ENCODE measurements around the gene IFI44L.
A peak's percentile ranks its signal among the peaks of the same experiment; 100 is the strongest.

The IFI44L gene

DNA sequence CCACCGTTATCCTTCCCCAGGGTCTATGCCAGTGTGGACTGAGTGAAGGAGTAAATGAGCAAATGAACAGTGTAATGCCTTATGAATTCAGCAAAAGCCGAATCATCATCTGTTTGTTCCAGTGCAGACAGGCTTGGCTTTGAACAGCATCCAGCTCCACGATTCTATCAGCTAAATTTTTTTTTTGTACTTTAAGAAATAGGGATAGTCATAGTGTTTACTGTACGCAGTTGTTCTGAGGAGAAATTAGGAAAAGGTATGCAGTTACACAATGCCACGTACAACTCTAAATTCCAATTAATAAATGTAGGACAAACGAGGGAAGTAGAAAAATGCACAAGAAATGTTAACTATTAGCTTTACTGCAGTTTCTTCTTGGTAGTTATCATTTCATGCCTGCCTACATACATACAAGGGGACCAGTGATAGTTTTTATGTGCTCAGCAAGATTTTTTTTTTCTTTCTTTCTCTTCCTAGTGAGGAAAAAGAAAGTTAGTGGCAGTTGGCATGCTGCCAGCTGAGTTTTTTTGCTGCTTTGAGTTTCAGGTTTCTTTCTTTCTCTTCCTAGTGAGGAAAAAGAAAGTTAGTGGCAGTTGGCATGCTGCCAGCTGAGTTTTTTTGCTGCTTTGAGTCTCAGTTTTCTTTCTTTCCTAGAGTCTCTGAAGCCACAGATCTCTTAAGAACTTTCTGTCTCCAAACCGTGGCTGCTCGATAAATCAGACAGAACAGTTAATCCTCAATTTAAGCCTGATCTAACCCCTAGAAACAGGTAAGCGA lies at the start of gene IFI44L:
TSS of gene IFI44L (plus strand) at position 646 of the 777 bp plus-strand sequence. CDS start 7,468 bp downstream, outside the sequence.
- DNase-seq (ENCODE audit: low read depth in 2 of 2), result peak; percentile 50 to 60

DNA sequence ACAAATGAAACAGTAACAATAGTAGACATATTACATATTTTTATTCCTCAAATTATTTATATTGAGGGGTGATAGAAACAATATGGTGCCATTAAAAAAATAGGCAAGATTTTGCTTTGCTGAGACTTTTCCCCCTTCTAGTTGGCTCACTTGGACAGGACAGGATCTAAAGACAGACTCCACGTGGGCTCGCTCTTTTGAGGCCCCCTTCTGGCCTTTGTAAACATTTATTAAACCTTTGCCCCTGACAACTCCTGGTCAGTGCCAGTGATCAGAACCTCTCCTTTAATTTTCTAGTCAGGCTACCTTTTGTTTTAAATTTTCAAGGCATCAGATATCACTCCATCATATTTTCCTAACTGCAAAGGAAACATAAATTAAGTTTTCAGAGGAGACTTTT lies 49.7 kb upstream of the IFI44L start:
- no peak for DNase-seq (ENCODE audit: low read depth in 2 of 2)

DNA sequence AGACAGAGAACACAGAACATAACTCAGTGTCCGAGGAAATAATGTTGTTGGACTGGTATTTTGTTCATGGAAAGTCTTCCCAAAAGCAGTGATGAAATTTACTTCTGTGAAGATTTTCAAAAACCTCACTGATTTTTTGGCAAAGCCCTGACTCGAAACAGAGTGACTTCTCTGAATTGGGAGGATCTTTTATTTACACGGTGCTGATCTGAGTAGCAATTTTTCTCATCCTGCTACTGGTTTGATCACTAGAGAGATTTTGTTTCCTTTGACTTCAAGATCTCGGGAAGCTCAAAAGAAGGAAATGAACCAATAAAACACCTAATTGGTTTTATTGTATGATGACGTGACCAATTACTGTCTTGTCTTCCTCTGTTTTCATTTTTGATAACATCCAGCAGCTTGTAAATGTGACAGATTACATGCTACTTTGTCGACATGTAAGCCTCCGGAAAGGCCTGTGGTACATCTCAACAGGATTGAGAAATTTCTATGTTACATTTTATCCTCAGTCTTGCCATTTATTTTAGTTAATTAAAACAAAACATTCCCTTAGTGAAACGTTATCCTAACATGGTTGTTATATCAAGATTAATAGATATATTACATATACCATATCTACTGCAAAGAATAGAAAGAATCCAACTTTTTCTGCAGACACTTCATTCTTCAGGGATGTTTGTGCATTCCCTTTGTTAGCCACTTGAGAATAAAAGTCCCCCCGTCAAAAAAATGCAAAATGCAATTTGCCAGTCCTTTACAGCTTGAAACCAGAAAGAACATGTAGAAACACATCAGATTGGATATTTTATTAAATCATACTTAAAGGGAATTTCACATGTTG lies 42.8 kb upstream of the IFI44L start:
- DNase-seq (ENCODE audit: low read depth in 2 of 2), result no peak

DNA sequence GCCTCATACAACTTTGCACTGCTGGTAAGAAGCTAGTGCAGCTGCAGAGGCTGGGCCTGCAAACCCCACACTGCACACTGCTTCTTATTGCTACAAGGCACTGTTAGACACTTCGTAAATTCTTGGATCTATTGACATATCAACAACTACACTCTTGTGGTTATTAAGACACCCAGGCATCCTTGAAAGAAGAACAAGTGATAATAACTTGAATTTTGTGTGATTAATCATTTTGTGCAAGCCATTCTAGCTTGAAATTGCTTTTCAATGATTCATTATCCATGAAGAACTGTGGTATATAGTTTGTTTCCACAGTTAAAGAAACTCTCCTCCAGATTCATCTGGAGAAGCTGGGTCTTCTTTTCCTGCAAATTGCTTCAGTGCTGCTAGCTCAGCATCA lies 33.7 kb upstream of the IFI44L start:
- no peak for DNase-seq (ENCODE audit: low read depth in 2 of 2)

DNA sequence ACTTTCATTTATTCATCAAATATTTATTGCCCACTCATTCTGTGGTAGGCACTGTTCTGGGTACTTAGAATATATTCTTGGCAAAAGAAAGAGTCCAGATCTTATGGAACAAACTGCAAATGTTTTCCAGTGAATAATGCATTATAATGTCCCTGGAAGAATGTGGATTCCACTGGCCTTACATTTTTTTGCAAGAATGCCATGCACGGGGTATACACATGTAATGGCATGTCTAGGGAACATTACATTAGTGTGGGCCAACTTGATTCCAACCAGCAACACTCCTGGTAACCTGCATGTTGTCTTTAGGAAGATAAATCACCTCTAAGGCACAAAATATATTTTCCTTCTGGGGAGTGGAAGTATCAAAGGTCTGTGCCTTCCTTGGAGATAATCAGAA lies 33.0 kb upstream of the IFI44L start:
- no peak for DNase-seq (ENCODE audit: low read depth in 2 of 2)

DNA sequence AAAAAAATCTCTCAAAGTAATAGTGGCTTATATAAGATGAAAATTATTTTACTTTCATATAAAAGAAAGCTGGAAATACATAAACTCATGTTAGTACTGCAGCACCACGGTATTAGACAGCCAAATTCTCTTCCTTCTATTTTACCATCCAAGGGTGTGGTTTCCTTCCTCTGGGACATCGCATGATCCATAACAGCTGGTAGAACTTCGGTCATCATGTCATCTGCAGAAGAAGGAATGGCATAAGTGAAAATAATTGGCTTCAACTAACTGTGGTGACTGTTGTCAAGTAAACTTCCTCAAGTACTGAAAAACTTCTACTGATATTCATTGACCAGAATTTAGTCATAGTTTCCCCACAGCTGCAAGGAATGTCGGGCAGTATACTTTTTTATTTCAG lies 28.3 kb upstream of the IFI44L start:
- no peak for DNase-seq (ENCODE audit: low read depth in 2 of 2)

DNA sequence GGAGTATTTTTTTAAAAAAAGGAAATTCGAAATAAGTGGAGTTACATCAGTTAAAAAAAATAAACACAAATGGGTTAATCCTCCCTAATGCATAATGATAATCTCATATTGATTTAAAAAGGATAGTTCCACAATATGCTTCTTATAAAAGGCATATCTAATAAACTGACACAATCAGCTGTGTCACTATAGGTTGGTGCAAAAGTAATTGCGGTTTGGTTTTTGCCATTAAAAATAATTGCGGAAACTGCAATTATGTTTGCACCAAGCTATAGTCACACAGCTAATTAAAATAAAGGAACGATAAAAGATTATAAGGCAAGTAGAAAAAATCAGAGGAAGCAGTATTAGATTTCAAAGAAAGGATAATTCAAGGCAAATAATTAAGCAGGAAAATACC lies 21.0 kb upstream of the IFI44L start:
- DNase-seq (ENCODE audit: low read depth in 2 of 2), result no peak

DNA sequence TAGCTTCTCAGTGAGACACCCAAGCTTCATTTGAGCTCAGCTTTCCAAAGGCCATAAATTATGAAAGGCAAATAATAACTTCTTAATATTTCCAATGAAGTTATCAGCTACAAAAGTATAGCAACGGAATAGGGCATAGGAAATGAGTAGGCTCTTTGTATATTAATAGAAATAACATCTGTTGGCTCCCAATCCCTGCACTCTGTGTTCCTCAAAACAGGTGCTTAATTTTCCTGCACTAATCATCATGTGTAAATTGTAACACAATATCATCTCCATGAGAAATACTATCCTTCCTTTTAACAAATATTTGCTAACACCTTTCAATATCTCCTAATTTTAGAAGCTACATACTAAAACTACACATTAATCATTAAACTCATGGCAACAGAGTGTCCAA lies 19.2 kb upstream of the IFI44L start:
- no peak for DNase-seq (ENCODE audit: low read depth in 2 of 2)

DNA sequence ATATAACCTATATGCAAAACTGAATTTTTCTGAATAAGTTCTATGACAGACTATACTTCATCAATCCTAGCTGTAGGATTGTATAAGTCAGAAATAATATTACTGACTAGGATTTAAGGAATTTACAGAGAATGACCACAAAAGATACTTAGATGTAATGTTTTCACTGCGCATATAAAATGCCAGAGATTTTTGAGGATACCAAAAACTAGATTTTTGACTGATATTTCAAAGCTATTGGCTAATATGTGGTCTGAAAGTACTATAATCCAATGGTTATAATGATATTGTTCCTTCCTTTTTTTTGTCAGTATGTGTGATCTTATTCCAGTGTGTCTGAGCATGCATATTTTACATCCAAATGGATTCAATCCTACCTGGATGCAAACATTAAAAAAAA lies 17.0 kb upstream of the IFI44L start:
- DNase-seq (ENCODE audit: low read depth in 2 of 2), result no peak

DNA sequence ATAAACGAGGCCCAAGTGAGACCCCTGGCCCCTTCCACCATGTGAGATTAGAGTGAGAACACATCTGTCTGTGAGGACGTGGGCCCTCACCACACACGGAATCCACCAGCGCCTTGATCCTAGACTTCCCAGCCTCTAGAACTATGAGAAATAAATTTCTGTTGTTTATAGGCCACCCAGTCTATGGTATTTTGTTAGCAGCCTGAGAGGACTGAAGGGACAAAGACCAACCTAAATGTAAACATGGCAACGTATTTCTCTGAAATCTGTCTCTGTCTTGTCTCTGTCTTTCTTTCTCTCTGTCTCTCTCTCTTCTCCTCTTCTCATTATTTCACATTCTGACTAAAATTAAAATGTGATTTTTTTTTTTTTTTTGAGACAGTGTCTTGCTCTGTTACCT lies 15.6 kb upstream of the IFI44L start:
- DNase-seq (ENCODE audit: low read depth in 2 of 2), result no peak

DNA sequence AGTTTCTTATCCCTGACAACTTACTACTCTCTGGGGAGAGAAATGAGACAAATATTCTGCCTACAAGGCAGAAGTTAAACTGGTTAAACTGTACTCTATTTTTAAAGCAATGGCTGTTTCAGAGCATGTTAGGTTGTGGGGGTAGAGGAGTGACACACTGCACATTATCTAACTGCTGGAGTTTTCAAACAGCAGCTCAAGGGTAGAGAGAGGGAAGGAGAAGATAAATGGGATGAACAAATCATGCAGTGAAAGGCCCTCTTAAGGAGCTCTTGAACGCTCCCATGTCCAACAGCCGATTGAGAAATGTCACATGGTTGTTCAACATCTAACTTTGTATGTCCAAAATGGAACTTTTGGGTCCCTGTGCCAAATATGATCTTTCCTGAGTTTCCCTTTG lies 14.0 kb upstream of the IFI44L start:
- no peak for DNase-seq (ENCODE audit: low read depth in 2 of 2)

DNA sequence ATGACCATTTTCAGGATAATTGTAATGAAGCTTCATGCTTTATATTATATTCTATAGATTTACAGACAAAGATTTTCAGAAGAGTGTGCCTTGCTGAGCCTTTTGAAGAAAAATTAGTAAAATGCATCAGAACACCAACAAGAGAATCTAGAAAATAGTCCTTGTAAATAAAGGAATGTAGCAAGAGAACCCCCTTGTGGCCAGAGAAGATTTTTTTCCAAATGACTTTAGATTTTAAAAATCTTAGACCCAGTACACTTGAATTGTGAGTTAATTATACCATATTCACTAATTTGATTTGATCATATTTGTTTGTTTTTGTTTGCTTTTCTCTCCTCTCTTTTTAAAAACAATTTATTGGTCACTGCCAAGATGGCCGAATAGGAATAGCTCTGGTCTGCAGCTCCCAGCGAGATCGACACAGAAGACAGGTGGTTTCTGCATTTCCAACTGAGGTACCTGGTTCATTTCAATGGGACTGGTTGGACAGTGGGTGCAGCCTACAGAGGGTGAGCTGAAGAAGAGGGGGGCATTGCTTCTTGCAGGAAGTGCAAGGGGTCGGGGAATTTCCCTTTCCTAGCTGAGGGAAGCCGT lies 12.8 kb upstream of the IFI44L start:
- DNase-seq (ENCODE audit: low read depth in 2 of 2), result no peak

DNA sequence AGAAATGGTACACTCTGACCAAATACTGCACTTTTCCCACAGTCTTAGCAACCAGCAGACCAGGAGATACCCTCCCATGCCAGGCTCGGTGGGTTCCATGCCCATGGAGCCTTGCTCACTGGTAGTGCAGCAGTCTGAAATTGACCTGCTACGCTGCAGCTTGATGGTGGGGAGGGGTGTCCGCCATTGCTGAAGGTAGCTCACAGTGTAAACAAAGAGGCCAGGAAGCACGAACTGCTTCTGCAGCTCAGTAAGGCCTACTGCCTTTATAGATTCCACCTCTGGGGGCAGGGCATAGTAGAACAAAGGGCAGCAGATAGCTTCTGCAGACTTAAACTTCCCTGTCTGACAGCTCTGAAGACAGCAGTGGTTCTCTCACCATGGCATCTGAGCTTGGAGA lies 12.3 kb upstream of the IFI44L start:
- DNase-seq (ENCODE audit: low read depth in 2 of 2), result no peak

DNA sequence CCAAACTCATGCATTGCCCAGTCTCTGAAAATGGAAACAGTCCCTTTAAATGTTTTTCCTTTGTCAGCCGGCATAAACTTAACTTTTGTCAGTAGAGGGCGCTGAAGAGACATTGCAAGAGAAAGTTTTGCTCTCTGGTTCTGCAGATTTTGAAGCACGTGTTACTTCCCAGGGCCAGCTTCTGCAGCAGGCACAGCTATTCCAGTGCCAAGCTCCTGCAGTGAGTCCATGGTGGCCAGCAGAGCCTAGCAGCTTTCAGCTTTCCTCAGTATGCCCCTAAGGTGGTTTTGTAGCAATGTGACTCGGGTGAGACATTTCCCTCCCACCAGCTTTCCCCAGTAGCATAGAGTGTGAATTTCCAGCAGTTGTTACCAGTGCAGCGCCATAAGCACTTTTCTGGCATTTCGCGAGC lies 2.6 kb upstream of the IFI44L start:
- DNase-seq (ENCODE audit: low read depth in 2 of 2), result peak; percentile 18 to 25

DNA sequence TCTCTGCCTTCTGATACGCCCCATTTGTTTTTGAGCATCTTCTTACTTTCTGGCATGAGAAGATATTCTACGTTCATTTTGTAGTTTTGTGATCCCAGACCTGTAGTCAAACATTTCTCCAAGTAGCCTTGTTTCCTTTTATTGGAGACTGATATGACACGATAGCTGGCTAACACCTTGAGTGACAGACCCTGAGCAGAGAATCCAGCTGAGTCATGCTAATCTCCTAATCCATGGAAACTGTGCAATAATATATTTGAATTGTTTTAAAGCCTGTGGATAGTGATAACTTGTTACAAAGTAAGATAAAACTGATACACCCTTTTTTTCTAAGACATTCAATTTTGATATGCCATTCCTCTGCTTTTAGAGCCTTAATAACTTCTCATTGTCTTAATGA lies 1.2 kb upstream of the IFI44L start:
- DNase-seq (ENCODE audit: low read depth in 2 of 2), result no peak

DNA sequence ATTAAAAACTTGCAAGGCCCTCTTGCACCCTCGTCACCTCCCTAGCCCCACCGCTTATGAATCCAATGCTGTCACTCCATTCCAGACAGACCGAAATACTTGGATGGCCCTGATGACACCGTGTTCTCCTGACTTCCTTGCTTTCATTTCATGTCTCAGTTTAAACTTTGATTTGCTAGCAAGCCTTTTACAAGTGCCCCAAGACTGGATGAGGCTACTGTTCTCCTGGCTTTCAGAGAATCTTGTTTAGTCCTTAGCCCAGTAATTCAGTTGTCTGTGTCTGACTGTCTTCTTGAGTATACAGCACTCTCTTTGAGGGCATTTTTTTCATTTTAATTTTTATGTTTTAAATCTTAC lies 824 bp upstream of the IFI44L start:
- DNase-seq (ENCODE audit: low read depth in 2 of 2), result no peak

DNA sequence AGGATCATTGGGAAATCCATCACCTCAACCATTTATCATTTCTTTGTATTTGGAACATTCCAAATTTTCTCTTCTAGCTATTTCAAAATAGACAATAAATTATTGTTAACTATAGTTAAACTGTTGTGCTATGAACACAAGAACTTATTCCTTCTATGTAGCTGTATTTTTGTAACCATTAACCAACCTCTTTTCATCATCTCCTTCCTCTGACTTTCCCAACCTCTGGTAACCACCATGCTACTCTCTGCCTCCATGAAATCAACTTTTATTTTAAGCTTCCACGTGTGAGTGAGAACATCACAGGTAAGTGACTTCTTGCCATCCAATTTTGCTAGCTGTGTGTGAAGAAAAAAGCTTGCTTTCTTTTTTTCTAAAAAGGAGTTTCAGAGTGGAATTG lies 418 bp downstream of the IFI44L start:
- DNase-seq (ENCODE audit: low read depth in 2 of 2), result no peak

DNA sequence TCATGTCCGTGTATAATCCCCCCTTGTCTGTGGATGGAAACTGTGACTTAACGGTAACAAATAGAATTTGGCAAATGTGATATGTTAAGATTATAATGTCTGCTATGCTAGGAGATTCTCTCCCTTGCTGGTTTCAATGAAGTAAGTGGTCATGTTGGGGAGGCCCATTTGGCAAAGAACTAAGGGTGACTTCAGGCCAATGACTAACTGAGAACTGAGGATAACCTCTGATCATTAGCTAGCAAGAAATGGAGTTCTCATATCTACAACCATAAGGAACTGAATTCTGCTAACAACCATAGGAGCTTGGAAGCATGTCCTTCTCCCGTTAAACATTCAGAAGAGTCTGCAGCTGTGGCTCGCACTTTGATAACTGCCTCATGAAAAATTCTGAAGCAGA lies 2.3 kb downstream of the IFI44L start:
- DNase-seq (ENCODE audit: low read depth in 2 of 2), result no peak

DNA sequence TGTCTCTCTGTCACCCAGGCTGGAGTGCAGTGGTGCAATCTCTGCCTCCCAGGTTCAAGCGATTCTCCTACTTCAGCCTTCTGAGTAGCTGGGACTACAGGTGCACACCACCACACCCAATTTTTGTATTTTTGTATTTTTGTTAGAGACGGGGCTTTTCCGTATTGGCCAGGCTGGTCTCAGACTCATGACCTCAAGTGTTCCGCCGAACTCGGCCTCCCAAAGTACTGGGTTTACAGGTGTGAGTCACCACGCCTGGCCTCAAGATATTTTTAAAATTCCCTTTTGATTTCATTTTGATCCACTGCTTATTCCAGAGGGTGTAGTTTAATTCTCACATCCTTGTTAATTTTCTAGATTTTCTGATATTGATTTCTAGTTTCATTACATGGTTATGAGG lies 3.8 kb downstream of the IFI44L start:
- no peak for DNase-seq (ENCODE audit: low read depth in 2 of 2)

DNA sequence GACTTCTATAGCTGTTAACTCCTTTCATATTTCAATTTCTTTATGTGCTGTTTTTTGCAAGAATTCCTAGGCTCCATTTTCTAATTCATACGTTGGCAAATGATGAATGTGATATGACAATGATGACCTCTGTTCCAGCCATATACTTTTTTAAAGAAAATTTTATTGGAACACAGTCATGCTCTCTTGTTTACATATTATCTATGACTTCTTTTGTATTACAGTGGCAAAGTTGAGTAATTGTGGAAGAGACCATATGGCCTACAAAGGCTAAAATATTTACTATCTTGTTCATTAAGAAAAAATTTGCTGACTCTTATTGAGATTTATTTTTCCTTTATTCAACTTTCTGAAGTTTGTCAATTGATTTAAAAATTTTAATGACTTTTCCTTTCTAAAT lies 7.1 kb downstream of the IFI44L start:
- no peak for DNase-seq (ENCODE audit: low read depth in 2 of 2)

DNA sequence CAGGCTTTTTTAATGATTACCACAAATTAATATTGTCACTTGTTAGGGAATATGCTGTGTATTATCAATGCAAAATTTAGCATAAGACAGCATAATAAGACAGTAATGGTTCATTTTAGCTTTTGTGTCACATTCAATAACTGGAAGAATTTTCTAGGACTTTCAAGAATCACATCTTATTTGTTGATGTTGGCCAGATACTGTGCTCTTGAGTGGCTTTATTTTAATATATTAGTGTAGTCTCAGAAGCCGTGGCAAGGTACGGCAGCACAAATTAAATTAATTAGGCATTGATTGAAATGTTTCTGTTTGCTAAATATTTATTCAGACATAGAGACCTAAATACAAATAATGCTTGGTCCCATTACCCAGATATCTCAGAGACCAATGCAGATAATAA lies 10.4 kb downstream of the IFI44L start:
- no peak for DNase-seq (ENCODE audit: low read depth in 2 of 2)

DNA sequence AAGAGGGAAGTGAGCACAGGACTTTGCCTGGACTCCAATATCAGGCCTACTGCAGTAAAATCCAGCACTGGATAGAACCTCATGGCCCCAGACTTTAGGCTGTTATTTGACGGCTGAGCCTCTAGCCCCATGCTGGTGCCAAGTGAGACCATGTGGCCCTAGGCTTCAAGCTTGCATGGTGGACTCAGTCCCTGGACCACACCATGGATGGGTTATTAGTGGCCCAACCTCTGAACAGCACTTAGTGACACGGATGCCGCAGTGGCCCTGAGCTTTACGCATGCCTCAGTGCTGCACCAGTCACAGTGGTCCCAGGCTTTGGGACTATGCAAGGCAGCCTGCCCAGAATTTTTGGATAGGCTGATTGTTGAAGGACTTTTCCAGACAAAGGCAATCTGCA lies 13.0 kb downstream of the IFI44L start:
- no peak for DNase-seq (ENCODE audit: low read depth in 2 of 2)

DNA sequence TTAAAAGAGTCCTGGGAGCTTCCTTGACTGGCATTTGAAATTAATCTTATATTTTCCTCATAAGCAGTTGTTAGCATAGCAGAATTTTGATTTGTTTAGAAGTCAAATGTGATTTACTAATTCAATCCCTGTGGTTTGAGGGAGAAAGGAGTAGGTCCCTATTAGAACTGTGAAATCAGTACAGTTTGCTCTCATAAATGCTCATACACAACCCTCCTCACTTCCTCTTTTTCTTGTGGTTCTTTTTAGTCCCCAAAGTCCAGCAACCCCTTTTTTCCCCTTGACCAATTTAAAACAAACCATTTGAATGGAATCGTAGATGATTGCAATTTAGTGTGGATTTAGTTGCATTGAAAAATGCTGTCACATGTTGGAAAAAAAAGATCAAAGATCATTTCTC lies 20.2 kb downstream of the IFI44L start:
- DNase-seq (ENCODE audit: low read depth in 2 of 2), result no peak
